HG03378 (cell line): ENCODE data around the gene CDA.

Experiments
- ATAC-seq: cut with Tn5 transposase; IDR thresholded peaks from one replicate; pipeline ENCODE4 v1.9.1; 2021; ENCODE audit warnings: mild to moderate bottlenecking, moderate library complexity; ENCODE audit not compliant: unreplicated experiment

The CDA gene

GRCh38 chr1:20588634-20589225 lies at the start of gene CDA:
TSS of gene CDA (plus strand) at chr1:20589097. CDS start at chr1:20589130, 33 bp downstream.
- no peak for ATAC-seq

- no peak for ATAC-seq
These were observed 48.6 kb upstream of the CDA start for GRCh38 chr1:20540281-20540680.

GRCh38 chr1:20546637-20547036 lies 42.3 kb upstream of the CDA start:
- no peak for ATAC-seq

- no peak for ATAC-seq
These were observed 37.7 kb upstream of the CDA start for GRCh38 chr1:20551161-20551560.

- ATAC-seq, result no peak
These were observed 36.8 kb upstream of the CDA start, which contains the start of gene FAM43B for GRCh38 chr1:20551945-20552727. TSS of gene FAM43B (plus strand) at chr1:20552573. CDS start at chr1:20552974, 401 bp downstream.

- no peak for ATAC-seq
These were observed 36.0 kb upstream of the CDA start for GRCh38 chr1:20552728-20553445.

GRCh38 chr1:20555025-20555757 lies 33.7 kb upstream of the CDA start:
- no peak for ATAC-seq

- no peak for ATAC-seq
These were observed 33.2 kb upstream of the CDA start for GRCh38 chr1:20555758-20556120.

- no peak for ATAC-seq
These were observed 30.7 kb upstream of the CDA start for GRCh38 chr1:20558191-20558590.

GRCh38 chr1:20560966-20561365 lies 27.9 kb upstream of the CDA start:
- ATAC-seq, result no peak

- no peak for ATAC-seq
These were observed 23.7 kb upstream of the CDA start for GRCh38 chr1:20565234-20565633.

GRCh38 chr1:20569523-20570098 lies 19.3 kb upstream of the CDA start:
- no peak for ATAC-seq

- ATAC-seq, result no peak
These were observed 17.5 kb upstream of the CDA start for GRCh38 chr1:20571427-20571826.

- no peak for ATAC-seq
These were observed 14.9 kb upstream of the CDA start for GRCh38 chr1:20573987-20574386.

GRCh38 chr1:20574686-20575540 lies 14.0 kb upstream of the CDA start:
- ATAC-seq, result no peak

- no peak for ATAC-seq
These were observed 13.2 kb upstream of the CDA start for GRCh38 chr1:20575541-20576336.

GRCh38 chr1:20578062-20578461 lies 10.8 kb upstream of the CDA start:
- no peak for ATAC-seq

- ATAC-seq, result no peak
These were observed 10.0 kb upstream of the CDA start for GRCh38 chr1:20578721-20579395.

- ATAC-seq, result no peak
These were observed 4.0 kb upstream of the CDA start for GRCh38 chr1:20584890-20585289.
